HepG2 (cell line): ENCODE results near the gene PHOSPHO2. TPM values are rescaled to one million over a fixed set of nuclear protein-coding genes. Genes with fewer than 3 reads are reported as not detected.

Experiments
- ATAC-seq: fragments of 200-7000 bp; cut with Tn5 transposase; 3 replicates; pipeline ENCODE4 v1.9.1; 2020; ENCODE audit warnings: mild to moderate bottlenecking, moderate library complexity
- BruUV-seq: library from RNA; stranded (reverse); fragments of 400-500 nt; replicated peaks from 2 replicates; lab custom pipeline; 2021; lab: Mats Ljungman, UMichigan
- CTCF ChIA-PET: fragments of 300-600 bp; formaldehyde crosslinking; extraction: SDS; loops from one replicate; lab custom pipeline; 2021; ENCODE audit warnings: low total read pairs, inconsistent platforms, low intra/inter-chr PET ratio; lab: Yijun Ruan, JAX
- POLR2A ChIA-PET: fragments of 350-600 bp; sonication (Branson Sonifier 250); formaldehyde crosslinking; loops from one replicate; lab custom pipeline; 2020; ENCODE audit warnings: antibody characterized with exemption, inconsistent platforms; lab: Yijun Ruan, JAX
- DNase-seq: peaks from one replicate; pipeline ENCODE4 v3.0.0-alpha.2; 2015; ENCODE audit warnings: low spot score
- FAIRE-seq: peaks from 3 replicates; lab custom pipeline; 2011; peaks lifted over from hg19 to GRCh38; lab: Jason Lieb, UNC
- H2AFZ ChIP-seq: one replicate; pipeline ENCODE4 v1.6.1; 2011; ENCODE audit warnings: low read length, inconsistent platforms
- H3K27ac ChIP-seq: fragments of 300-600 bp; 3 replicates; pipeline ENCODE4 v1.8.0; 2011; ENCODE audit warnings: mixed run types, mild to moderate bottlenecking, mixed read lengths, low read length, inconsistent platforms; ENCODE audit not compliant: insufficient read depth; ENCODE audit errors: extremely low read length
- H3K27me3 ChIP-seq, 2 experiments: fragments of 200-600 bp in 1 of 2; 2 replicates in 1 of 2; 3 replicates in 1 of 2; pipeline versions ENCODE4 v1.6.0 to v1.8.0; 2011; ENCODE audit warnings: low read length in 2 of 2, mild to moderate bottlenecking in 2 of 2, moderate library complexity in 2 of 2, inconsistent platforms in 1 of 2; ENCODE audit not compliant: insufficient read depth in 2 of 2, control insufficient read depth in 1 of 2
- H3K36me3 ChIP-seq, 2 experiments: fragments of 200-600 bp in 1 of 2; replicated peaks in 1 of 2; 2 replicates in 1 of 2; 3 replicates in 1 of 2; pipeline versions ENCODE4 v1.5.1 to v1.8.0; 2011; ENCODE audit warnings: low read length in 2 of 2, inconsistent platforms in 1 of 2; ENCODE audit not compliant: insufficient read depth in 2 of 2, control insufficient read depth in 1 of 2
- H3K4me1 ChIP-seq: 2 replicates; pipeline ENCODE4 v1.5.1; 2012; ENCODE audit warnings: low read length, inconsistent platforms; ENCODE audit not compliant: insufficient read depth
- H3K4me2 ChIP-seq: 2 replicates; pipeline ENCODE4 v1.6.0; 2011; ENCODE audit warnings: low read depth, low read length, inconsistent platforms
- H3K4me3 ChIP-seq, 3 experiments: fragments of 200-600 bp in 1 of 3; sonication (generic), shearing (Covaris generic) in 1 of 3; replicated peaks in 1 of 3; 2 replicates each; pipeline ENCODE4 v1.5.1; 2011 to 2016; ENCODE audit warnings: low read length in 3 of 3, inconsistent platforms in 2 of 3, low read depth in 2 of 3, mild to moderate bottlenecking in 2 of 3, control low read depth in 1 of 3, mixed read lengths in 1 of 3; ENCODE audit not compliant: insufficient read depth in 1 of 3
- H3K79me2 ChIP-seq: one replicate; pipeline ENCODE4 v1.6.1; 2011; ENCODE audit warnings: low read length, inconsistent platforms; ENCODE audit not compliant: insufficient read depth
- H3K9ac ChIP-seq: 2 replicates; pipeline ENCODE4 v1.6.0; 2011; ENCODE audit warnings: mild to moderate bottlenecking, low read depth, low read length, inconsistent platforms; ENCODE audit not compliant: insufficient read depth
- H3K9me3 ChIP-seq: 2 replicates; pipeline ENCODE4 v1.5.1; 2012; ENCODE audit warnings: mild to moderate bottlenecking, low read length
- H4K20me1 ChIP-seq: 2 replicates; pipeline ENCODE4 v1.6.0; 2011; ENCODE audit warnings: inconsistent platforms, mild to moderate bottlenecking, low read length, moderate library complexity; ENCODE audit not compliant: insufficient read depth
- BORCS8-MEF2B ChIP-seq: sonication (generic); formaldehyde crosslinking; IDR thresholded peaks from 2 replicates; pipeline ENCODE4 v1.8.0; 2022; ENCODE audit warnings: mild to moderate bottlenecking, missing genetic modification reagents
- CTCF ChIP-seq: sonication (generic); formaldehyde crosslinking; IDR thresholded peaks from 2 replicates; pipeline ENCODE4 v1.5.0; 2020; ENCODE audit warnings: mild to moderate bottlenecking, missing genetic modification reagents, moderate library complexity
- FOXA1 ChIP-seq, 2 experiments: fragments of 450-650 bp in 1 of 2; sonication (generic) in 1 of 2; formaldehyde crosslinking in 1 of 2; IDR thresholded peaks; 2 replicates each; pipeline versions ENCODE4 v1.4.0 to v1.6.1; 2016 to 2020; ENCODE audit warnings: missing genetic modification reagents in 1 of 2
- NCOA2 ChIP-seq: sonication (generic); formaldehyde crosslinking; IDR thresholded peaks from 2 replicates; pipeline ENCODE4 v1.8.0; 2022; ENCODE audit warnings: inconsistent platforms
- NFKB2 ChIP-seq: sonication (generic); formaldehyde crosslinking; IDR thresholded peaks from 2 replicates; pipeline ENCODE4 v1.4.0; 2020; ENCODE audit warnings: missing genetic modification reagents, borderline replicate concordance
- POLR2AphosphoS2 ChIP-seq: IDR thresholded peaks from 2 replicates; pipeline ENCODE4 v1.6.1; 2011; ENCODE audit warnings: low read depth, low read length, improper control_type of control experiment
- SKI ChIP-seq: fragments of 450-650 bp; IDR thresholded peaks from one replicate; pipeline ENCODE4 v1.6.1; 2018; ENCODE audit warnings: mild to moderate bottlenecking; ENCODE audit not compliant: partially characterized antibody
- STAG1 ChIP-seq: sonication (generic); formaldehyde crosslinking; IDR thresholded peaks from 2 replicates; pipeline ENCODE4 v1.4.0; 2020; ENCODE audit warnings: missing genetic modification reagents
- ZIK1 ChIP-seq: sonication (generic); formaldehyde crosslinking; IDR thresholded peaks from 2 replicates; pipeline ENCODE4 v1.5.0; 2020; ENCODE audit warnings: mild to moderate bottlenecking, low read depth, missing genetic modification reagents, borderline replicate concordance
- ZNF142 ChIP-seq: sonication (generic); formaldehyde crosslinking; IDR thresholded peaks from 2 replicates; pipeline ENCODE4 v1.4.0; 2020; ENCODE audit warnings: missing genetic modification reagents
- ZNF780A ChIP-seq: sonication (generic); formaldehyde crosslinking; IDR thresholded peaks from 2 replicates; pipeline ENCODE4 v1.8.0; 2022; ENCODE audit warnings: mild to moderate bottlenecking, missing genetic modification reagents, moderate library complexity
- WGBS: methylation state at CpG from one replicate; pipeline ENCODE4 v1.1.6; 2017; ENCODE audit warnings: low lambda C conversion rate; 5-methylcytosine and 5-hydroxymethylcytosine counted together
- in situ Hi-C: cut with HindIII; loops from 2 replicates; pipeline ENCODE4 v1.10.0; 2017; ENCODE audit warnings: low pct_unique_long_range_greater_than_20kb; ENCODE audit not compliant: extremely low pct_ligation_motif_present
- intact Hi-C: fragments of 100-400 bp; cut with micrococcal nuclease; formaldehyde crosslinking; loops from one replicate; pipeline ENCODE4 v1.10.0; 2022; ENCODE audit not compliant: unreplicated experiment
- polyA plus RNA-seq, 8 experiments: library from polyadenylated mRNA; depleted of rRNA in 3 of 8; stranded (reverse) in 7 of 8; unstranded in 1 of 8; fragments of >200 nt; fragmentation: Illumina TruSeq in 4 of 8; extraction: Trizol in 4 of 8; gene quantifications; 2 replicates each; pipeline versions ENCODE4 v1.2.1 to v1.2.3, GENCODE V29; 2011 to 2016; ENCODE audit warnings: low read depth in 4 of 8, missing spikeins in 1 of 8, mixed read lengths in 1 of 8; ENCODE audit not compliant: insufficient read depth in 1 of 8
- total RNA-seq, 5 experiments: library from RNA; depleted of rRNA; stranded (reverse); fragments of >200 nt; fragmentation: Illumina TruSeq; extraction: Trizol; gene quantifications; 2 replicates each; pipeline ENCODE4 v1.2.3, GENCODE V29; 2016; ENCODE audit warnings: low read depth in 1 of 5

PHOSPHO2 gene
- total and polyA plus RNA-seq, 2 of the 13 experiments (the other 11 are each of a cell fraction or from before 2014, with no cell fraction given): 6.1 to 11.4 TPM

GRCh38 chr2:169667583-169667982 is 26.7 kb upstream of the PHOSPHO2 start:
- Histone ChIP-seq H3K27ac (no peak overlapping the region), H2AFZ (no peak overlapping the region), H4K20me1 (no peaks in the 10 kb centered on the region), H3K27me3 (no peaks in the 10 kb centered on the region), H3K9me3 (no peaks in the 10 kb centered on the region), H3K9ac (no peak overlapping the region), H3K36me3 (no peaks in the 10 kb centered on the region), H3K79me2 (no peaks in the 10 kb centered on the region), H3K4me1 (no peaks in the 10 kb centered on the region), H3K4me2 (no peak overlapping the region), H3K4me3 (no peak overlapping the region)
- in situ Hi-C loops (no loop called here), intact Hi-C loops (no loop called here)
- no peak for TF ChIP-seq NFKB2 (CRISPR knock-in tag)
- TF ChIP-seq ZNF780A (CRISPR knock-in tag): no peak
- no peak for TF ChIP-seq BORCS8-MEF2B (CRISPR knock-in tag)
- peak; percentile 27 for TF ChIP-seq STAG1 (CRISPR knock-in tag)
- no peak for TF ChIP-seq SKI
- no peak for TF ChIP-seq NCOA2 (CRISPR knock-in tag)
- TF ChIP-seq ZIK1 (CRISPR knock-in tag): no peak
- TF ChIP-seq POLR2AphosphoS2: no peak
- TF ChIP-seq ZNF142 (CRISPR knock-in tag): no peak
- peak; percentile 30; the same call in 1 of the 2 replicates for TF ChIP-seq CTCF (CRISPR knock-in tag)
- no peak for TF ChIP-seq FOXA1 (IDR thresholded peaks at IDR 0.05)
- no peak for TF ChIP-seq FOXA1 (CRISPR knock-in tag; IDR thresholded peaks at IDR 0.05)
- ATAC-seq (no peak), FAIRE-seq (no peak), DNase-seq (no peak)
- no TSS peak for BruUV-seq
- WGBS: 3% methylated on average over 2 of the region's 2 CpGs
- POLR2A ChIA-PET: no interaction called here
- CTCF ChIA-PET: no interaction called here
